Tibial nerve (tissue), 4 donors: Measurements from ENCODE around the gene BNC1. TPM values are rescaled to one million over a fixed set of nuclear protein-coding genes. Genes with fewer than 3 reads are reported as not detected.

Experiments used
- DNase-seq, 2 donors: peaks; one replicate each; pipeline ENCODE4 v3.0.0-alpha.2; 2019; ENCODE audit warnings: low spot score in 2 of 2
- H3K27ac ChIP-seq, 4 donors: fragments of 200-600 bp; sonication (generic) in 3 of 4; one replicate each; pipeline ENCODE4 v1.5.1; 2017 to 2019; ENCODE audit warnings: mild to moderate bottlenecking in 1 of 4
- H3K27me3 ChIP-seq, 2 donors: fragments of 200-600 bp; sonication (generic) in 1 of 2; one replicate each; pipeline versions ENCODE4 v1.5.1 to v1.6.0; 2017 to 2019
- H3K36me3 ChIP-seq, 3 donors: fragments of 200-600 bp; sonication (generic); one replicate each; pipeline ENCODE4 v1.5.1; 2018 to 2019
- H3K4me1 ChIP-seq, 4 donors: fragments of 200-600 bp; sonication (generic) in 3 of 4; one replicate each; pipeline ENCODE4 v1.5.1; 2017 to 2019
- H3K4me3 ChIP-seq, 4 donors: fragments of 200-600 bp; sonication (generic) in 3 of 4; one replicate each; pipeline ENCODE4 v1.5.1; 2017 to 2019; ENCODE audit warnings: mild to moderate bottlenecking in 1 of 4, moderate library complexity in 1 of 4
- H3K9me3 ChIP-seq, 4 donors: fragments of 200-600 bp; sonication (generic) in 3 of 4; one replicate each; pipeline ENCODE4 v1.5.1; 2017 to 2019
- EP300 ChIP-seq, 2 donors: sonication (generic); formaldehyde crosslinking; IDR thresholded peaks; one replicate each; pipeline ENCODE4 v1.6.1; 2017; ENCODE audit warnings: antibody characterized with exemption in 2 of 2, mild to moderate bottlenecking in 1 of 2
- POLR2A ChIP-seq, 2 donors: fragments of 450-650 bp; IDR thresholded peaks; one replicate each; pipeline ENCODE4 v1.6.1; 2017; ENCODE audit warnings: antibody characterized with exemption in 2 of 2, mild to moderate bottlenecking in 2 of 2, moderate library complexity in 2 of 2
- WGBS, 2 donors: methylation state at CpG; one replicate each; pipeline ENCODE4 v1.1.5; 2018; 5-methylcytosine and 5-hydroxymethylcytosine counted together
- total RNA-seq, 4 donors: library from RNA; depleted of rRNA; stranded (reverse); fragments of >200 nt; gene quantifications; one replicate each; pipeline ENCODE4 v1.1.0, GENCODE V29; 2016
- TF ChIP-seq, protein P1 (sequence below), 5 experiments: fragments of 200-600 bp in 3 of 5; fragments of 450-650 bp in 2 of 5; sonication (generic) in 3 of 5; IDR thresholded peaks; one replicate each; pipeline ENCODE4 v1.5.1; 2016 to 2019; ENCODE audit warnings: antibody characterized with exemption in 5 of 5, mild to moderate bottlenecking in 3 of 5, moderate library complexity in 2 of 5

BNC1 gene
- total RNA-seq, 4 donors from 2014 or later = under 0.01 to 1.4 (median 0.21) TPM; not detected in 1

- TF ChIP-seq, protein P1, sequence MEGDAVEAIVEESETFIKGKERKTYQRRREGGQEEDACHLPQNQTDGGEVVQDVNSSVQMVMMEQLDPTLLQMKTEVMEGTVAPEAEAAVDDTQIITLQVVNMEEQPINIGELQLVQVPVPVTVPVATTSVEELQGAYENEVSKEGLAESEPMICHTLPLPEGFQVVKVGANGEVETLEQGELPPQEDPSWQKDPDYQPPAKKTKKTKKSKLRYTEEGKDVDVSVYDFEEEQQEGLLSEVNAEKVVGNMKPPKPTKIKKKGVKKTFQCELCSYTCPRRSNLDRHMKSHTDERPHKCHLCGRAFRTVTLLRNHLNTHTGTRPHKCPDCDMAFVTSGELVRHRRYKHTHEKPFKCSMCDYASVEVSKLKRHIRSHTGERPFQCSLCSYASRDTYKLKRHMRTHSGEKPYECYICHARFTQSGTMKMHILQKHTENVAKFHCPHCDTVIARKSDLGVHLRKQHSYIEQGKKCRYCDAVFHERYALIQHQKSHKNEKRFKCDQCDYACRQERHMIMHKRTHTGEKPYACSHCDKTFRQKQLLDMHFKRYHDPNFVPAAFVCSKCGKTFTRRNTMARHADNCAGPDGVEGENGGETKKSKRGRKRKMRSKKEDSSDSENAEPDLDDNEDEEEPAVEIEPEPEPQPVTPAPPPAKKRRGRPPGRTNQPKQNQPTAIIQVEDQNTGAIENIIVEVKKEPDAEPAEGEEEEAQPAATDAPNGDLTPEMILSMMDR (IDR thresholded peaks at IDR 0.05) = no peak
- TF ChIP-seq EP300 (IDR thresholded peaks at IDR 0.05) (no peak), POLR2A (IDR thresholded peaks at IDR 0.05) (no peak)
- no peaks in the 10 kb centered on the region for H3K9me3 ChIP-seq
- H3K4me3 ChIP-seq = no peak overlapping the region
- DNase-seq = no peak
- peaks cover 0 to 6% of the 10 kb centered on the region in 2 donors for H3K27me3 ChIP-seq
- 67 to 75% methylated on average over 3 of the region's 3 CpGs for WGBS, 2 donors
- H3K36me3 ChIP-seq = no peaks in the 10 kb centered on the region
- H3K4me1 ChIP-seq = no peaks in the 10 kb centered on the region
- no peak overlapping the region for H3K27ac ChIP-seq
Observed at GRCh38 chr15:83299462-83299861, 15.0 kb upstream of the BNC1 start.

DNA sequence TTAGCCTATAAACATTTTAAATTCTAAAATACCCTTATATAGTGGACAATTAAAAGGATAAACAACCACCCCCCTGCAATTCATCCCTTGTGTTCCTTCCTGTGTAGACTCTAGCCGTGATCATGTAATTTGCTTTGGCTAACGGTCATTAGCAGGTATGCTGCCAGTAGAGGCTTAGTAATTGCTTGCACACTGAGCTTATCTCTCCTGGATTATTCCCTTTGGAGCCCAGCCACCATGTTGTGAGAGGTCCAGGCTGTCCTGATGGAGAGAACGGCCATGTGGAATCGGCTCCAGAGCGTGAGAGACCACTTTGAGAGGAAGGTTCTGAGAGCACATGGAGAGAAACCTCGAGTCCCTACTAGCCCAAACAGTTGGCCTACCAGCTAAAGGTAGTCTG, 11.0 kb upstream of the BNC1 start:
- Histone ChIP-seq H3K27me3 (peaks cover 0 to 6% of the 10 kb centered on the region in 2 donors), H3K36me3 (no peaks in the 10 kb centered on the region), H3K9me3 (no peaks in the 10 kb centered on the region), H3K4me1 (no peaks in the 10 kb centered on the region), H3K4me3 (no peak overlapping the region), H3K27ac (no peak overlapping the region)
- DNase-seq = no peak
- TF ChIP-seq POLR2A (IDR thresholded peaks at IDR 0.05) (no peak), EP300 (IDR thresholded peaks at IDR 0.05) (no peak)
- TF ChIP-seq, protein P1 (IDR thresholded peaks at IDR 0.05) = no peak
- WGBS, 2 donors = 64 to 73% methylated on average over 6 of the region's 6 CpGs

DNA sequence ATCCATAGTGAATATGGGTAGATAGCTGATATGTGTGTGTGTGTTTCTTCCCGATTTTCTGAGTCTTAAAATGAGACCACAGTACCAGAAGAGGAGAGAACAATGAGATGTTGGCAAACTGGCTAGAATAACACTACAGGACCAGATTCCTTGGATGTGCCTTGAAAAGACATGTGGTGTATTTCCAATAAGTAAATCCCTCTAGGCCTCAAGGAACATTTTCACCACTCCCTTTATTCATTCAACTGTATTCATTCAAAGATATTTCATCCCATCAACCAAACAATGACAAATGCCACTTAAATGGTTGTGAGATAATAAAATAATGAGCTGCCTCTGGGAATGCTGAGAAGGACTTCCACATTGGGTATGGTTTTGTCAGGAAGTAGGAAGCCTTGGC, 8.7 kb upstream of the BNC1 start:
- no peaks in the 10 kb centered on the region for H3K36me3 ChIP-seq
- H3K27ac ChIP-seq = no peak overlapping the region
- no peak for DNase-seq
- TF ChIP-seq POLR2A (IDR thresholded peaks at IDR 0.05) = no peak
- TF ChIP-seq EP300 (IDR thresholded peaks at IDR 0.05) = no peak
- TF ChIP-seq, protein P1 (IDR thresholded peaks at IDR 0.05) = no peak
- H3K4me1 ChIP-seq = no peaks in the 10 kb centered on the region
- peaks cover 0 to 13% of the 10 kb centered on the region in 2 donors for H3K27me3 ChIP-seq
- WGBS, 2 donors = 56 to 75% methylated on average over 1 of the region's 1 CpG
- no peaks in the 10 kb centered on the region for H3K9me3 ChIP-seq
- H3K4me3 ChIP-seq = no peak overlapping the region

- H3K27ac ChIP-seq = no peak overlapping the region
- no peak for DNase-seq
- no peaks in the 10 kb centered on the region for H3K9me3 ChIP-seq
- WGBS, 2 donors = 38 to 57% methylated on average over 5 of the region's 5 CpGs
- H3K4me1 ChIP-seq = no peaks in the 10 kb centered on the region
- peaks cover 0 to 16% of the 10 kb centered on the region in 2 donors for H3K27me3 ChIP-seq
- H3K36me3 ChIP-seq = no peaks in the 10 kb centered on the region
- H3K4me3 ChIP-seq = no peak overlapping the region
- no peak for TF ChIP-seq POLR2A (IDR thresholded peaks at IDR 0.05)
- TF ChIP-seq EP300 (IDR thresholded peaks at IDR 0.05) = no peak
- TF ChIP-seq, protein P1 (IDR thresholded peaks at IDR 0.05) = no peak
Observed at GRCh38 chr15:83292317-83292716, 7.9 kb upstream of the BNC1 start.

- Histone ChIP-seq H3K36me3 (no peaks in the 10 kb centered on the region), H3K9me3 (no peaks in the 10 kb centered on the region), H3K27ac (no peak overlapping the region), H3K4me3 (no peak overlapping the region), H3K27me3 (peaks cover 0 to 32% of the 10 kb centered on the region in 2 donors), H3K4me1 (no peaks in the 10 kb centered on the region)
- TF ChIP-seq EP300 (IDR thresholded peaks at IDR 0.05) (no peak), POLR2A (IDR thresholded peaks at IDR 0.05) (no peak)
- TF ChIP-seq, protein P1 (IDR thresholded peaks at IDR 0.05) = no peak
- DNase-seq = no peak
- 75 to 84% methylated on average over 4 of the region's 4 CpGs for WGBS, 2 donors
Observed at GRCh38 chr15:83290236-83290635, 5.8 kb upstream of the BNC1 start.
